WTC11 (cell line): ENCODE data around the gene ATPAF1. TPM values are rescaled to one million over a fixed set of nuclear protein-coding genes. Genes with fewer than 3 reads are reported as not detected.

Experiments used
- ATAC-seq: fragments of 200-7000 bp; cut with Tn5 transposase; 2 replicates; pipeline ENCODE4 v1.10.0; 2021; ENCODE audit warnings: mild to moderate bottlenecking, moderate library complexity
- CTCF ChIA-PET: fragments of 300-600 bp; sonication (Branson Sonifier 250); formaldehyde crosslinking; loops from one replicate; lab custom pipeline; 2021; ENCODE audit warnings: antibody characterized with exemption; lab: Charles Lee
- POLR2A ChIA-PET: fragments of 350-600 bp; sonication (Branson Sonifier 250); formaldehyde crosslinking; loops from one replicate; lab custom pipeline; 2021; ENCODE audit warnings: antibody characterized with exemption; lab: Charles Lee
- DNase-seq: peaks from one replicate; pipeline ENCODE4 v3.0.0; 2021; ENCODE audit warnings: low spot score
- H3K27ac Mint-ChIP-seq: 2 replicates; pipeline ENCODE4 v1.8.0; 2021; ENCODE audit warnings: mixed read lengths
- H3K27me3 Mint-ChIP-seq: 2 replicates; pipeline ENCODE4 v1.8.0; 2021; ENCODE audit warnings: low read depth, mild to moderate bottlenecking, moderate library complexity, mixed read lengths
- H3K36me3 Mint-ChIP-seq: 2 replicates; pipeline ENCODE4 v1.8.0; 2021; ENCODE audit warnings: mixed read lengths
- H3K4me1 Mint-ChIP-seq: 2 replicates; pipeline ENCODE4 v1.8.0; 2022; ENCODE audit warnings: mixed read lengths
- H3K4me3 Mint-ChIP-seq: 2 replicates; pipeline ENCODE4 v1.8.0; 2021; ENCODE audit warnings: mild to moderate bottlenecking, moderate library complexity, mixed read lengths
- H3K9me3 Mint-ChIP-seq: 2 replicates; pipeline ENCODE4 v1.8.0; 2021; ENCODE audit warnings: mixed read lengths
- AFF4 ChIP-seq: sonication (generic); formaldehyde crosslinking; IDR thresholded peaks from 2 replicates; pipeline ENCODE4 v1.8.1; 2023; ENCODE audit warnings: mild to moderate bottlenecking, missing genetic modification reagents, borderline replicate concordance
- ATF1 ChIP-seq: sonication (generic); formaldehyde crosslinking; IDR thresholded peaks from 2 replicates; pipeline ENCODE4 v1.8.1; 2023; ENCODE audit warnings: mild to moderate bottlenecking, moderate library complexity, missing genetic modification reagents
- ESRRA ChIP-seq: sonication (generic); formaldehyde crosslinking; IDR thresholded peaks from 2 replicates; pipeline ENCODE4 v1.8.1; 2022; ENCODE audit warnings: mild to moderate bottlenecking, missing genetic modification reagents, borderline replicate concordance
- ETV6 ChIP-seq: sonication (generic); formaldehyde crosslinking; IDR thresholded peaks from 2 replicates; pipeline ENCODE4 v1.8.1; 2022; ENCODE audit warnings: mild to moderate bottlenecking, missing genetic modification reagents
- FOXK1 ChIP-seq: sonication (generic); formaldehyde crosslinking; IDR thresholded peaks from 2 replicates; pipeline ENCODE4 v1.8.0; 2022; ENCODE audit warnings: mild to moderate bottlenecking, moderate library complexity, missing genetic modification reagents
- HMGA2 ChIP-seq: fragments of 250-450 bp; sonication (Bioruptor Pico); IDR thresholded peaks from 2 replicates; pipeline ENCODE4 v1.4.0; 2021; ENCODE audit warnings: mild to moderate bottlenecking, moderate library complexity
- NFATC4 ChIP-seq: fragments of 250-450 bp; sonication (Bioruptor Pico); IDR thresholded peaks from 2 replicates; pipeline ENCODE4 v1.9.0; 2021; ENCODE audit warnings: mild to moderate bottlenecking
- NFE2L1 ChIP-seq: sonication (generic); formaldehyde crosslinking; IDR thresholded peaks from 2 replicates; pipeline ENCODE4 v1.8.1; 2023; ENCODE audit warnings: missing genetic modification reagents
- PRRX2 ChIP-seq: fragments of 250-450 bp; sonication (Bioruptor Pico); IDR thresholded peaks from 2 replicates; pipeline ENCODE4 v1.8.0; 2021; ENCODE audit warnings: mild to moderate bottlenecking
- SMAD4 ChIP-seq: sonication (generic); formaldehyde crosslinking; IDR thresholded peaks from 2 replicates; pipeline ENCODE4 v1.8.0; 2022; ENCODE audit warnings: mild to moderate bottlenecking, missing genetic modification reagents
- TCF7 ChIP-seq: sonication (generic); formaldehyde crosslinking; IDR thresholded peaks from 2 replicates; pipeline ENCODE4 v1.8.0; 2022; ENCODE audit warnings: mild to moderate bottlenecking, low read depth, missing genetic modification reagents, moderate library complexity
- TEAD1 ChIP-seq: sonication (generic); formaldehyde crosslinking; IDR thresholded peaks from 2 replicates; pipeline ENCODE4 v1.8.0; 2022; ENCODE audit warnings: mild to moderate bottlenecking, missing genetic modification reagents
- TEAD4 ChIP-seq: sonication (generic); formaldehyde crosslinking; IDR thresholded peaks from 2 replicates; pipeline ENCODE4 v1.8.0; 2022; ENCODE audit warnings: mild to moderate bottlenecking, missing genetic modification reagents
- ZNF317 ChIP-seq: sonication (generic); formaldehyde crosslinking; IDR thresholded peaks from 2 replicates; pipeline ENCODE4 v1.8.1; 2023; ENCODE audit warnings: low read depth, mild to moderate bottlenecking, moderate library complexity, missing genetic modification reagents, borderline replicate concordance
- total RNA-seq: library from RNA; stranded (reverse); gene quantifications from 3 replicates; pipeline ENCODE4 v1.2.3, GENCODE V29; 2021
- TF ChIP-seq, protein P1 (sequence below): fragments of 250-450 bp; sonication (Bioruptor Pico); IDR thresholded peaks from 2 replicates; pipeline ENCODE4 v2.1.2; 2022; ENCODE audit warnings: mild to moderate bottlenecking, moderate library complexity
- TF ChIP-seq, protein P2 (sequence below): sonication (generic); formaldehyde crosslinking; IDR thresholded peaks from 2 replicates; pipeline ENCODE4 v1.8.1; 2022; ENCODE audit warnings: low read depth, mild to moderate bottlenecking, moderate library complexity, missing genetic modification reagents, borderline replicate concordance
- TF ChIP-seq, protein P3 (sequence below): sonication (generic); formaldehyde crosslinking; IDR thresholded peaks from 2 replicates; pipeline ENCODE4 v1.8.0; 2022; ENCODE audit warnings: mild to moderate bottlenecking, missing genetic modification reagents
- TF ChIP-seq, protein P4 (sequence below): sonication (generic); formaldehyde crosslinking; IDR thresholded peaks from 2 replicates; pipeline ENCODE4 v1.8.1; 2022; ENCODE audit warnings: mild to moderate bottlenecking, missing genetic modification reagents, moderate library complexity, borderline replicate concordance
- TF ChIP-seq, protein P5 (sequence below): fragments of 250-450 bp; sonication (Bioruptor Pico); IDR thresholded peaks from 2 replicates; pipeline ENCODE4 v1.8.0; 2021; ENCODE audit warnings: mild to moderate bottlenecking
- TF ChIP-seq, protein P6 (sequence below): fragments of 250-450 bp; sonication (Bioruptor Pico); IDR thresholded peaks from 2 replicates; pipeline ENCODE4 v1.9.0; 2021; ENCODE audit warnings: mild to moderate bottlenecking
- TF ChIP-seq, protein P7 (sequence below): sonication (generic); formaldehyde crosslinking; IDR thresholded peaks from 2 replicates; pipeline ENCODE4 v1.8.1; 2023; ENCODE audit warnings: mild to moderate bottlenecking, missing genetic modification reagents, moderate library complexity

The ATPAF1 gene
- total RNA-seq, 1 experiment from 2014 or later, result 35.7 TPM

DNA sequence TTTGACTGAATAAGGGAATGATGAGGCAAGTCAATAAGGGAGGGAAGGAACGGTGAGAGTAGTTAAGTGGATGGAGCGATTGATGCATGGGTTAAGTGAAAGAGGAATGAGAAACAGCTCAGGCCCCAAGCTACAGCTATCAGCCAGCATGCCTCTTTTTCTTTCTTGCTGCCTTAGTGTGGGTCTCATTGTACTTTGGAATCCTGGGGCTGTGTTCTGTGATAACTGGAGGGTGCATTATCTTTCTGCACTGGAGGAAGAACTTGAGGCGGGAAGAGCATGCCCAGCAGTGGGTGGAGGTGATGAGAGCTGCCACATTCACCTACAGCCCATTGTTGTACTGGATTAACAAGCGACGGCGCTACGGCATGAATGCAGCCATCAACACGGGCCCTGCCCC, 4.5 kb upstream of the ATPAF1 start:
- Mint-ChIP-seq H3K4me1 (peaks cover 17% of the 10 kb centered on the region), H3K27me3 (no peaks in the 10 kb centered on the region), H3K27ac (peak overlapping the region; percentile 63; the same call in 1 of the 2 replicates), H3K9me3 (no peaks in the 10 kb centered on the region), H3K36me3 (peaks cover 9% of the 10 kb centered on the region), H3K4me3 (no peak overlapping the region)
- POLR2A ChIA-PET, result interaction anchor here (0.7 kb wide), 1 partner anchor 53 kb away, joined by 4 read pairs; no protein-coding TSS in a partner anchor
- CTCF ChIA-PET, result no interaction called here
- no peak for ATAC-seq
- TF ChIP-seq ETV6 (CRISPR knock-in tag) (no peak), SMAD4 (CRISPR knock-in tag) (no peak), FOXK1 (CRISPR knock-in tag) (no peak), HMGA2 (no peak), AFF4 (CRISPR knock-in tag) (no peak), NFATC4 (no peak), ATF1 (no peak), TCF7 (CRISPR knock-in tag) (no peak)
- TF ChIP-seq, protein P1, sequence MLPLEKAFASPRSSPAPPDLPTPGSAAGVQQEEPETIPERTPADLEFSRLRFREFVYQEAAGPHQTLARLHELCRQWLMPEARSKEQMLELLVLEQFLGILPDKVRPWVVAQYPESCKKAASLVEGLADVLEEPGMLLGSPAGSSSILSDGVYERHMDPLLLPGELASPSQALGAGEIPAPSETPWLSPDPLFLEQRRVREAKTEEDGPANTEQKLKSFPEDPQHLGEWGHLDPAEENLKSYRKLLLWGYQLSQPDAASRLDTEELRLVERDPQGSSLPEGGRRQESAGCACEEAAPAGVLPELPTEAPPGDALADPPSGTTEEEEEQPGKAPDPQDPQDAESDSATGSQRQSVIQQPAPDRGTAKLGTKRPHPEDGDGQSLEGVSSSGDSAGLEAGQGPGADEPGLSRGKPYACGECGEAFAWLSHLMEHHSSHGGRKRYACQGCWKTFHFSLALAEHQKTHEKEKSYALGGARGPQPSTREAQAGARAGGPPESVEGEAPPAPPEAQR (CRISPR knock-in tag), result no peak
- TF ChIP-seq, protein P2, sequence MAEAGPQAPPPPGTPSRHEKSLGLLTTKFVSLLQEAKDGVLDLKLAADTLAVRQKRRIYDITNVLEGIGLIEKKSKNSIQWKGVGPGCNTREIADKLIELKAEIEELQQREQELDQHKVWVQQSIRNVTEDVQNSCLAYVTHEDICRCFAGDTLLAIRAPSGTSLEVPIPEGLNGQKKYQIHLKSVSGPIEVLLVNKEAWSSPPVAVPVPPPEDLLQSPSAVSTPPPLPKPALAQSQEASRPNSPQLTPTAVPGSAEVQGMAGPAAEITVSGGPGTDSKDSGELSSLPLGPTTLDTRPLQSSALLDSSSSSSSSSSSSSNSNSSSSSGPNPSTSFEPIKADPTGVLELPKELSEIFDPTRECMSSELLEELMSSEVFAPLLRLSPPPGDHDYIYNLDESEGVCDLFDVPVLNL (CRISPR knock-in tag), result no peak
- DNase-seq, result no peak

DNA sequence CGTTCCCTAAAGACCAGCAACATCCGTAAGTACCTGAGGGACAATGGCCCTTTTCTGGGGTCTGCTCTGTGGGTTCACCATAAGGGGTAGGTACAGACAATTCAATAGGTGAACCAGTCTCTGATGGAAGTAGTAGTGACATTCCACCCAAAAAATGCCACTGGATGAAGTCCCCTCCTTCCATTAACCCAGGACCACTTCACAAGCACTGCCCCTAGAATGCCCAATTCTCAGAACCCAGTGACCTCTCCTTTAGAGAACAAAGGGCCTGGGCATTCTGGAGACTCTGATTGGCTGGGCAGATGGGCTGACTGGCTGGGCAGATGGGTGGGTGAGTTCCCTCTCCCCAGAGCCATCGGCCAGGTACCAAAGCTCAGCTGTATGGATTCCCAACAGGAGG, 3.4 kb upstream of the ATPAF1 start, which contains the start of gene TEX38:
TSS of gene TEX38 (plus strand) at position 301 of the 400 bp plus-strand sequence. CDS start at position 382, 81 bp downstream.
- Mint-ChIP-seq H3K9me3 (no peaks in the 10 kb centered on the region), H3K36me3 (peaks cover 4% of the 10 kb centered on the region; the same call in 1 of the 2 replicates), H3K4me3 (no peak within 1 kb of the TSS), H3K27me3 (no peaks in the 10 kb centered on the region; the same call in 1 of the 2 replicates), H3K4me1 (peaks cover 19% of the 10 kb centered on the region), H3K27ac (peak within 1 kb of the TSS; percentile 63; the same call in 1 of the 2 replicates)
- POLR2A ChIA-PET, result interaction anchor here (0.7 kb wide), 1 partner anchor 58 kb away, joined by 3 read pairs; no protein-coding TSS in a partner anchor
- DNase-seq, result no peak
- no peak for ATAC-seq
- CTCF ChIA-PET, result interaction anchor here (1.5 kb wide), 1 partner anchor 225 kb away, joined by 3 read pairs; no protein-coding TSS in a partner anchor
- TF ChIP-seq NFE2L1 (CRISPR knock-in tag) (no peak), ZNF317 (CRISPR knock-in tag) (no peak), ESRRA (no peak), TEAD4 (CRISPR knock-in tag) (no peak), PRRX2 (CRISPR knock-in tag) (no peak), TEAD1 (no peak), HMGA2 (no peak)
- TF ChIP-seq, protein P1 (CRISPR knock-in tag), result no peak
- TF ChIP-seq, protein P3, sequence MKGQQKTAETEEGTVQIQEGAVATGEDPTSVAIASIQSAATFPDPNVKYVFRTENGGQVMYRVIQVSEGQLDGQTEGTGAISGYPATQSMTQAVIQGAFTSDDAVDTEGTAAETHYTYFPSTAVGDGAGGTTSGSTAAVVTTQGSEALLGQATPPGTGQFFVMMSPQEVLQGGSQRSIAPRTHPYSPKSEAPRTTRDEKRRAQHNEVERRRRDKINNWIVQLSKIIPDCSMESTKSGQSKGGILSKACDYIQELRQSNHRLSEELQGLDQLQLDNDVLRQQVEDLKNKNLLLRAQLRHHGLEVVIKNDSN (CRISPR knock-in tag), result no peak
- TF ChIP-seq, protein P4, sequence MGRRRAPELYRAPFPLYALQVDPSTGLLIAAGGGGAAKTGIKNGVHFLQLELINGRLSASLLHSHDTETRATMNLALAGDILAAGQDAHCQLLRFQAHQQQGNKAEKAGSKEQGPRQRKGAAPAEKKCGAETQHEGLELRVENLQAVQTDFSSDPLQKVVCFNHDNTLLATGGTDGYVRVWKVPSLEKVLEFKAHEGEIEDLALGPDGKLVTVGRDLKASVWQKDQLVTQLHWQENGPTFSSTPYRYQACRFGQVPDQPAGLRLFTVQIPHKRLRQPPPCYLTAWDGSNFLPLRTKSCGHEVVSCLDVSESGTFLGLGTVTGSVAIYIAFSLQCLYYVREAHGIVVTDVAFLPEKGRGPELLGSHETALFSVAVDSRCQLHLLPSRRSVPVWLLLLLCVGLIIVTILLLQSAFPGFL (CRISPR knock-in tag), result no peak
- TF ChIP-seq, protein P5, sequence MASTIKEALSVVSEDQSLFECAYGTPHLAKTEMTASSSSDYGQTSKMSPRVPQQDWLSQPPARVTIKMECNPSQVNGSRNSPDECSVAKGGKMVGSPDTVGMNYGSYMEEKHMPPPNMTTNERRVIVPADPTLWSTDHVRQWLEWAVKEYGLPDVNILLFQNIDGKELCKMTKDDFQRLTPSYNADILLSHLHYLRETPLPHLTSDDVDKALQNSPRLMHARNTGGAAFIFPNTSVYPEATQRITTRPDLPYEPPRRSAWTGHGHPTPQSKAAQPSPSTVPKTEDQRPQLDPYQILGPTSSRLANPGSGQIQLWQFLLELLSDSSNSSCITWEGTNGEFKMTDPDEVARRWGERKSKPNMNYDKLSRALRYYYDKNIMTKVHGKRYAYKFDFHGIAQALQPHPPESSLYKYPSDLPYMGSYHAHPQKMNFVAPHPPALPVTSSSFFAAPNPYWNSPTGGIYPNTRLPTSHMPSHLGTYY, result no peak
- TF ChIP-seq, protein P6, sequence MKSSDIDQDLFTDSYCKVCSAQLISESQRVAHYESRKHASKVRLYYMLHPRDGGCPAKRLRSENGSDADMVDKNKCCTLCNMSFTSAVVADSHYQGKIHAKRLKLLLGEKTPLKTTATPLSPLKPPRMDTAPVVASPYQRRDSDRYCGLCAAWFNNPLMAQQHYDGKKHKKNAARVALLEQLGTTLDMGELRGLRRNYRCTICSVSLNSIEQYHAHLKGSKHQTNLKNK (CRISPR knock-in tag), result no peak
- TF ChIP-seq, protein P7, sequence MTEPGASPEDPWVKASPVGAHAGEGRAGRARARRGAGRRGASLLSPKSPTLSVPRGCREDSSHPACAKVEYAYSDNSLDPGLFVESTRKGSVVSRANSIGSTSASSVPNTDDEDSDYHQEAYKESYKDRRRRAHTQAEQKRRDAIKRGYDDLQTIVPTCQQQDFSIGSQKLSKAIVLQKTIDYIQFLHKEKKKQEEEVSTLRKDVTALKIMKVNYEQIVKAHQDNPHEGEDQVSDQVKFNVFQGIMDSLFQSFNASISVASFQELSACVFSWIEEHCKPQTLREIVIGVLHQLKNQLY (CRISPR knock-in tag), result no peak
